Brain microvascular endothelial cell (primary cell): ENCODE results near the gene TIGD1.

ENCODE experiments used
- DNase-seq: peaks from one replicate; pipeline ENCODE4 v3.0.0-alpha.2; 2020
- H3K27ac ChIP-seq: fragments of 250-450 bp; sonication (Bioruptor Pico); 2 replicates; pipeline ENCODE4 v1.5.1; 2020; ENCODE audit warnings: mild to moderate bottlenecking, moderate library complexity
- H3K27me3 ChIP-seq: fragments of 250-450 bp; sonication (Bioruptor Pico); replicated peaks from 2 replicates; pipeline ENCODE4 v1.5.1; 2020; ENCODE audit warnings: mild to moderate bottlenecking
- H3K36me3 ChIP-seq: fragments of 250-450 bp; sonication (Bioruptor Pico); replicated peaks from 2 replicates; pipeline ENCODE4 v1.5.1; 2020; ENCODE audit warnings: mild to moderate bottlenecking
- H3K4me3 ChIP-seq: 2 replicates; pipeline ENCODE4 v1.5.1; 2011; ENCODE audit warnings: low read depth, mild to moderate bottlenecking, control low read depth, low read length, moderate library complexity
- CTCF ChIP-seq: IDR thresholded peaks from 2 replicates; pipeline ENCODE4 v1.5.1; 2011; ENCODE audit warnings: low read depth, mild to moderate bottlenecking, moderate library complexity, low read length, control low read depth, inconsistent platforms; ENCODE audit errors: missing control alignments
- in situ Hi-C: cut with HindIII; loops from 2 replicates; pipeline ENCODE4 v1.10.0; 2017; ENCODE audit warnings: low sequenced_read_pairs, low pct_ligation_motif_present

Gene TIGD1

DNA sequence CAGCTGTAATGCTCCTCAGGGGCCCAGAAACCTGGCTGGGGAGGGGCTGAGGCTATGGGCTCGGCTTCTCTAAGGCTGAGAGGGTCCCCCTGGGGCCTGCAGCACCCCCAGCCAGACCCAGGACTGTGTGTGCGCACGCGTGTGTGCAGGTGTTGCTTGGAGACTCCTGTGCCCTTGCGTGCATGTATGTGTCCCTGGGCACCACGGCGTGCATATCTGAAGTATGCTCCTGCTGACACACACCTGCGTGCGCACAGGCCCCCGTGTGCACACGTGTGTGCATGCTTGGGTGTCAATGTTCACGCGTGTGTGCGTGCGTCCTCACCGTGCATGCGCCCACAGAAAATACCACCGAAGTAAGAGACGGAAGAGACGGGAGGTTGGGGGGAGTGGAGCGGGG lies 47.8 kb downstream of the TIGD1 start:
- TF ChIP-seq CTCF, result no peak
- H3K4me3 ChIP-seq, result no peak overlapping the region

DNA sequence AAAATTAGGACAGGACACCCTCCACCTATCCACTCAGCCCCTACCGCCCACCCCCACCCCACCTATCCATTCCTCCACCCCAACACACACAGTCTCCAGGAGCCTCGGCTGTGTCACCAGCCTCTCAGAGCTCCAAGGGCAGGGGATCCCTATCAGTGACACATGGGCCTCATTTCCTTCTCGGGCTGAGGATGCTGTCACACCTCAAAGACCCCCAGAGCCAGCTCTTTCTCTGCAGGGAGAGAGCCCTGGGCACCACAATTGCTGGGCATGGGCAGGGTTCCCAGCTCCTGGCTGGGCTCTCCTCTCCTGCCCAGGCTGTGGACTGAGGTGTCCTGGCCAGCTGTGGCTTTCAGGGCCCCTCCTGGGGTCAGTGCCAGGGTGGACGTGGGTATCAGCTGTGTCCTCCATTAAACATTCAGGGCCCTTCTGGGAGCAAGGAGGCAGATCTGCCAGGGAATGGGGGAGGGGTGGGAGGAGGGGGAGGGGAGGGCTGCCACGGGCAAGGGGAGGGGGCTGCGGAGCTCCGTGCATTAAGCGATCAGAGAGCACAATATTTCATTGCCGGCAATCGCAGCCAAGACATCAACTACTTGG lies 48.5 kb downstream of the TIGD1 start:
- no peak overlapping the region for H3K4me3 ChIP-seq
- no peak for TF ChIP-seq CTCF
- in situ Hi-C loops, result no loop called here
- no peak for DNase-seq
- peaks cover 52% of the 10 kb centered on the region for H3K27me3 ChIP-seq
- H3K36me3 ChIP-seq, result no peaks in the 10 kb centered on the region
- H3K27ac ChIP-seq, result no peak overlapping the region

More for the DNA sequence above, 47.8 kb downstream of the TIGD1 start:
- H3K27me3 ChIP-seq, result peaks cover 52% of the 10 kb centered on the region
- in situ Hi-C loops, result no loop called here
- no peaks in the 10 kb centered on the region for H3K36me3 ChIP-seq
- no peak for DNase-seq
- H3K27ac ChIP-seq, result no peak overlapping the region

- H3K27ac ChIP-seq, result no peak overlapping the region
- no peaks in the 10 kb centered on the region for H3K36me3 ChIP-seq
- in situ Hi-C loops, result no loop called here
- peaks cover 47% of the 10 kb centered on the region for H3K27me3 ChIP-seq
- no peak overlapping the region for H3K4me3 ChIP-seq
- TF ChIP-seq CTCF, result no peak
- no peak for DNase-seq
Measured at GRCh38 chr2:232501331-232501771, 49.0 kb downstream of the TIGD1 start.

GRCh38 chr2:232498452-232498851 lies 51.9 kb downstream of the TIGD1 start:
- DNase-seq, result no peak
- in situ Hi-C loops, result no loop called here
- Histone ChIP-seq H3K27me3 (peaks cover 22% of the 10 kb centered on the region), H3K36me3 (no peaks in the 10 kb centered on the region), H3K27ac (no peak overlapping the region), H3K4me3 (no peak overlapping the region)
- no peak for TF ChIP-seq CTCF
